SU-DHL-6 (cell line): ENCODE measurements around the gene GABBR2.

Experiments
- H2AFZ ChIP-seq: fragments of 200-600 bp; sonication (generic); 2 replicates; pipeline ENCODE4 v1.6.1; 2014; ENCODE audit warnings: low read depth, mild to moderate bottlenecking, moderate library complexity, mixed read lengths, antibody characterized with exemption, low read length; ENCODE audit not compliant: severe bottlenecking
- H3F3A ChIP-seq: fragments of 200-600 bp; shearing (Covaris generic); 2 replicates; pipeline ENCODE4 v1.6.0; 2016; ENCODE audit warnings: antibody characterized with exemption, mild to moderate bottlenecking; ENCODE audit not compliant: insufficient read depth
- H3K27ac ChIP-seq: fragments of 200-600 bp; sonication (generic); 2 replicates; pipeline ENCODE4 v1.5.1; 2016; ENCODE audit warnings: low read depth, mild to moderate bottlenecking, low read length, moderate library complexity, mixed read lengths
- H3K27me3 ChIP-seq: fragments of 200-600 bp; sonication (generic), shearing (Covaris generic); 2 replicates; pipeline ENCODE4 v1.6.0; 2014; ENCODE audit warnings: mild to moderate bottlenecking, low read length
- H3K36me3 ChIP-seq: fragments of 200-600 bp; sonication (generic); 2 replicates; pipeline ENCODE4 v1.6.1; 2014; ENCODE audit warnings: mild to moderate bottlenecking, low read length, mixed read lengths
- H3K4me2 ChIP-seq: fragments of 300-600, 200-600 bp; shearing (Covaris generic), sonication (generic); 2 replicates; pipeline ENCODE4 v1.6.0; 2014; ENCODE audit warnings: low read length, low read depth, mild to moderate bottlenecking; ENCODE audit not compliant: poor library complexity, severe bottlenecking
- H3K4me3 ChIP-seq: fragments of 200-600 bp; sonication (generic); 2 replicates; pipeline ENCODE4 v1.5.1; 2014; ENCODE audit warnings: antibody characterized with exemption, low read length, mild to moderate bottlenecking, mixed read lengths; ENCODE audit not compliant: insufficient read depth, poor library complexity, severe bottlenecking
- H3K79me2 ChIP-seq: fragments of 200-600 bp; sonication (generic); 2 replicates; pipeline ENCODE4 v1.6.1; 2014; ENCODE audit warnings: mild to moderate bottlenecking, low read length, moderate library complexity; ENCODE audit not compliant: insufficient read depth
- H3K9ac ChIP-seq: fragments of 200-600 bp; sonication (generic); 2 replicates; pipeline ENCODE4 v1.7.0; 2014; ENCODE audit warnings: mild to moderate bottlenecking, low read length
- H3K9me2 ChIP-seq: fragments of 200-600 bp; sonication (generic); replicated peaks from 2 replicates; pipeline ENCODE4 v1.6.1; 2014; ENCODE audit warnings: low read length; ENCODE audit not compliant: insufficient read depth
- H3K9me3 ChIP-seq: fragments of 200-600 bp; sonication (generic); 2 replicates; pipeline ENCODE4 v1.6.1; 2014; ENCODE audit warnings: low read length, mixed read lengths; ENCODE audit not compliant: insufficient read depth
- H4K20me1 ChIP-seq: fragments of 200-600 bp; sonication (generic); 2 replicates; pipeline ENCODE4 v1.6.1; 2014; ENCODE audit warnings: low read depth, mild to moderate bottlenecking, antibody characterized with exemption, low read length, moderate library complexity, mixed read lengths
- CTCF ChIP-seq: fragments of 200-600 bp; sonication (generic); IDR thresholded peaks from one replicate; pipeline ENCODE4 v1.5.1; 2017; ENCODE audit warnings: antibody characterized with exemption, mild to moderate bottlenecking, low read length, moderate library complexity; ENCODE audit not compliant: insufficient read depth, poor library complexity, severe bottlenecking
- EZH2phosphoT487 ChIP-seq: fragments of 200-600 bp; sonication (generic), shearing (Covaris generic); conservative IDR thresholded peaks from 2 replicates; pipeline ENCODE4 v1.6.1; 2018; ENCODE audit warnings: mild to moderate bottlenecking, antibody characterized with exemption, low read length, moderate library complexity, mixed read lengths

GABBR2 gene

GRCh38 chr9:98598861-98599260 lies 109.9 kb downstream of the GABBR2 start:
- Histone ChIP-seq H3K79me2 (no peaks in the 10 kb centered on the region), H3K9ac (no peak overlapping the region), H3K27ac (no peak overlapping the region), H4K20me1 (no peaks in the 10 kb centered on the region), H3K36me3 (no peaks in the 10 kb centered on the region), H2AFZ (no peak overlapping the region), H3F3A (no peaks in the 10 kb centered on the region), H3K27me3 (no peaks in the 10 kb centered on the region), H3K9me3 (no peaks in the 10 kb centered on the region), H3K4me2 (no peak overlapping the region), H3K9me2 (no peaks in the 10 kb centered on the region), H3K4me3 (no peak overlapping the region)
- TF ChIP-seq EZH2phosphoT487 (no peak), CTCF (no peak)

- no peaks in the 10 kb centered on the region for H3F3A ChIP-seq
- no peaks in the 10 kb centered on the region for H3K36me3 ChIP-seq
- no peak overlapping the region for H3K4me2 ChIP-seq
- no peaks in the 10 kb centered on the region for H3K9me3 ChIP-seq
- H3K9ac ChIP-seq, result no peak overlapping the region
- H3K4me3 ChIP-seq, result no peak overlapping the region
- H3K27me3 ChIP-seq, result no peaks in the 10 kb centered on the region
- no peak overlapping the region for H2AFZ ChIP-seq
- H3K79me2 ChIP-seq, result no peaks in the 10 kb centered on the region
- TF ChIP-seq EZH2phosphoT487 (no peak), CTCF (no peak)
- no peaks in the 10 kb centered on the region for H3K9me2 ChIP-seq
- H3K27ac ChIP-seq, result no peak overlapping the region
- no peaks in the 10 kb centered on the region for H4K20me1 ChIP-seq
These were observed 111.4 kb downstream of the GABBR2 start for GRCh38 chr9:98597236-98597771.

- Histone ChIP-seq H2AFZ (no peak overlapping the region), H3K9me2 (no peaks in the 10 kb centered on the region), H3K36me3 (no peaks in the 10 kb centered on the region), H3F3A (no peaks in the 10 kb centered on the region), H4K20me1 (no peaks in the 10 kb centered on the region), H3K4me3 (no peak overlapping the region), H3K27me3 (no peaks in the 10 kb centered on the region), H3K79me2 (no peaks in the 10 kb centered on the region), H3K4me2 (no peak overlapping the region), H3K27ac (no peak overlapping the region), H3K9me3 (no peaks in the 10 kb centered on the region), H3K9ac (no peak overlapping the region)
- TF ChIP-seq EZH2phosphoT487 (no peak), CTCF (no peak)
These were observed 112.2 kb downstream of the GABBR2 start for GRCh38 chr9:98596486-98596885.
